ENCODE results near the gene ADAMTS2. TPM values are rescaled to one million over a fixed set of nuclear protein-coding genes. Genes with fewer than 3 reads are reported as not detected.

ADAMTS2 gene
- total RNA-seq, 1 donor from 2014 or later: 23.5 TPM

DNA sequence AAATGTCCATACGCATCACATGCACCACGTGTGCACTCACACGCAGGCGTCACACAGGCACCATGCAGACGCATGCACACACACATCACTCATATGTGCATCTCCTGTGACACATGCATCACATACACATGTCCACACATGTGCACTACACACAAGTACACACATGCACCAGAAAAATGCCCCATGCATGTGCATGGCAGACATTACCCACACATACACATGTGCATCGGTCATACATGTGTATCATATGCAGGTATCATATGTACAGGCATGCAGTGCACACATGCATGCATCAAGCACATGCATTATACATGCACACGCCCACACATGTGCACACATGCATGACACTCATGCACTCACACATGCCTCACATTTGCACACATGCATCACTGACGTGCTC, 26.1 kb downstream of the ADAMTS2 start:
- peak overlapping the region; percentile 80 for H3K4me3 Mint-ChIP-seq (ENCODE audit: unreplicated experiment)
- peak overlapping the region; percentile 95 for H3K27ac Mint-ChIP-seq (ENCODE audit: unreplicated experiment)
- peaks cover 19% of the 10 kb centered on the region for H3K27me3 Mint-ChIP-seq (ENCODE audit: unreplicated experiment)
- H3K4me1 Mint-ChIP-seq (ENCODE audit: low read depth, unreplicated experiment): peaks cover 52% of the 10 kb centered on the region
- H3K9me3 Mint-ChIP-seq (ENCODE audit: unreplicated experiment): peaks cover 22% of the 10 kb centered on the region
- peak; percentile 10 for DNase-seq
- TF ChIP-seq, protein P1, sequence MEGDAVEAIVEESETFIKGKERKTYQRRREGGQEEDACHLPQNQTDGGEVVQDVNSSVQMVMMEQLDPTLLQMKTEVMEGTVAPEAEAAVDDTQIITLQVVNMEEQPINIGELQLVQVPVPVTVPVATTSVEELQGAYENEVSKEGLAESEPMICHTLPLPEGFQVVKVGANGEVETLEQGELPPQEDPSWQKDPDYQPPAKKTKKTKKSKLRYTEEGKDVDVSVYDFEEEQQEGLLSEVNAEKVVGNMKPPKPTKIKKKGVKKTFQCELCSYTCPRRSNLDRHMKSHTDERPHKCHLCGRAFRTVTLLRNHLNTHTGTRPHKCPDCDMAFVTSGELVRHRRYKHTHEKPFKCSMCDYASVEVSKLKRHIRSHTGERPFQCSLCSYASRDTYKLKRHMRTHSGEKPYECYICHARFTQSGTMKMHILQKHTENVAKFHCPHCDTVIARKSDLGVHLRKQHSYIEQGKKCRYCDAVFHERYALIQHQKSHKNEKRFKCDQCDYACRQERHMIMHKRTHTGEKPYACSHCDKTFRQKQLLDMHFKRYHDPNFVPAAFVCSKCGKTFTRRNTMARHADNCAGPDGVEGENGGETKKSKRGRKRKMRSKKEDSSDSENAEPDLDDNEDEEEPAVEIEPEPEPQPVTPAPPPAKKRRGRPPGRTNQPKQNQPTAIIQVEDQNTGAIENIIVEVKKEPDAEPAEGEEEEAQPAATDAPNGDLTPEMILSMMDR (IDR thresholded peaks at IDR 0.05; ENCODE audit: partially characterized antibody, unreplicated experiment): no peak
- H3K36me3 Mint-ChIP-seq (ENCODE audit: unreplicated experiment): peaks cover 8% of the 10 kb centered on the region

DNA sequence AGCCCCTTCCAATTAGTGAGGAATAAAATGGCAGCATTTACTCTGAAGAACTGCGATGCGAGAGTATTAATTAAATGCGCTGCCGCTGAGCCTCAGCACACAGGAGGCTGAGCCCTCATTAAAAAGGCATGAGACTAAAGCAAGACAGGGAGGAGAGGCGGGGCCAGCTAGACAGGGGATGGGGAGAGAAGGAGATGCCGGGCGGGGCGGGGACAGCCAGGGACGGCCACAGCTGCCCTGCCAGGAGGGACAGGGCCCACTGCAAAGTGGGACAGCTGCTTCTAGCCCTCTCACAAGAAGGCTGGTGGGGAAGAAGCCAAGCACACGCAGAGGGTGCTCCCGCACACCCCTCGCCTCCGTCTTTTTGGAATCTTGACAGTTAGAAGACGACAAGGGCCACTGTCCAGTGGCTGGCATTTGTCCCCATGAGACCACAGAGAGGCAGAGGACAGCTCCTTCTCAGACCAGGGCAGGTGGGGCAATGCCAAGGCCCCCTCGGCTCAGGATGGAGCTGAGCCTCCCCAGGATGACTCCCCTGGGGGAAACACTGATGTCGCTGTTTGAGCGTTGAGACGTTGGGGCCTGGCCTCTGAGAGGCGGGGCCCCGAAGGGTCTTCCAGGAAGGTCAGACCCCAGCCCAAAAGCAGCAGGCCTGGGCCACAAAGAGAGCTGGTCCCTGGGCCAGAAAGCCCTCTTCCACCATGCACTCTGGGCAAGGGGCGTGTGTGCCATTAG, 26.9 kb downstream of the ADAMTS2 start:
- Mint-ChIP-seq H3K27ac (ENCODE audit: unreplicated experiment) (peak overlapping the region; percentile 95), H3K4me3 (ENCODE audit: unreplicated experiment) (peak overlapping the region; percentile 80), H3K36me3 (ENCODE audit: unreplicated experiment) (peaks cover 8% of the 10 kb centered on the region), H3K4me1 (ENCODE audit: low read depth, unreplicated experiment) (peaks cover 45% of the 10 kb centered on the region), H3K27me3 (ENCODE audit: unreplicated experiment) (peaks cover 17% of the 10 kb centered on the region), H3K9me3 (ENCODE audit: unreplicated experiment) (peaks cover 20% of the 10 kb centered on the region)
- TF ChIP-seq, protein P1 (IDR thresholded peaks at IDR 0.05; ENCODE audit: partially characterized antibody, unreplicated experiment): no peak
- peak; percentile 82 for DNase-seq

DNA sequence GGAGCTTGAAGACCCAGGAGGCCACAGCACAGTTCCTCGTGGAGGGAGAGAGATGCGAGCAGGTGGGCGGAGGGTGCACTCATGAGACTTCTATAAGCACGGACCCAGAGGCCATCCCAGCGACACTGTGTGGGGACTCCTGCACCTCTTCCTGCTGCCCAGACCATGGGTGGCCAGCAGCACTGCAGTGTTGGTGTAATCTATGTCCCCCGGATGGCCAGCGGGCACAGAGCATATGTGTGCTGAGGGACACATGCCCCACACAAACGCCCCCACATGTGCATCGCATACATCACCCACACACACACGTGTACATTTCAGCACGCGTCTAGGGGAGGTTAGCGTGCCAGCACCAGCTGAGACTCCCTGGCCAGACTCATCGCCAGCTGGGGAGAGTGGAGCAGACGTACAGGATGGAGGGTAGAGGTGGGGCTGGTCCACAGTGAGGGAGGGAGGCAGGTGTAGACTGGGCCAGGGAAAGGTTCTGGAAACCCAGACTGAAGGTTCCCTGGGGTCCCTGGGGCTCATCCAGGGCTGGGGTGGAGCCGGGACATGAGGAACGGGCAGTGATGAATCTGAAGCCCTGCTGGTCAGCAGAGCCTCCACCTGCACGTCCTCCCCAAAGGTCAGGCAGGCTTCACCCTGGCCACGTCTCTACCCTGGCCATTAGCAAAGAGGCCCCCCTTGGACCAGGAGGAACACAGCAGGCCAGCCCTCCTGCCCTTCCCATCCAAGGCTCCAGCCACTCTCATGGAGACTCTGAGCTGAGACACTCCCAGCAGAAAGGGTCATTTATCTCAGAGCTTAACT, 27.6 kb downstream of the ADAMTS2 start:
- TF ChIP-seq, protein P1 (IDR thresholded peaks at IDR 0.05; ENCODE audit: partially characterized antibody, unreplicated experiment): no peak
- Mint-ChIP-seq H3K27me3 (ENCODE audit: unreplicated experiment) (peaks cover 17% of the 10 kb centered on the region), H3K4me3 (ENCODE audit: unreplicated experiment) (peak overlapping the region; percentile 80), H3K36me3 (ENCODE audit: unreplicated experiment) (peaks cover 11% of the 10 kb centered on the region), H3K4me1 (ENCODE audit: low read depth, unreplicated experiment) (peaks cover 40% of the 10 kb centered on the region), H3K9me3 (ENCODE audit: unreplicated experiment) (peaks cover 24% of the 10 kb centered on the region), H3K27ac (ENCODE audit: unreplicated experiment) (peak overlapping the region; percentile 76)
- peak; percentile 38 for DNase-seq

DNA sequence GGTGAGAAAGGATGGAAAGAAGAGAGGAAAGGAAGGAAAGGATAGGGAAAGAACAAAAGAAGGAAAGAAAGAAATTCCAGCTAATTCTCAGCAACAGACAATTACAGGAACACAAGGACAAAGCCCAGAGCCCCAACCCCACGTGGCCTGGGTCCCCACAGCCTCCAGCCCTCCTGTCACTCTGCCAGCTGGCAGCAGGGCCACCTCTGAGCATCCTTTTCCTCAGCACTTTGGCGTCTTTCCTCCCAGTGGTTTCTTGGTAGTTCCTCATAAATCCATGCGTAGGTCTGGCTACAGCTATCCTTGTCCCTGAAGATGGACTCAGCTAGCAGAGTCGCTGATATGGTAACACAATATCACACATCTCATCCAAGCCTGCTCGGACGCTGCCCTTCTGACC, 28.3 kb downstream of the ADAMTS2 start:
- Mint-ChIP-seq H3K4me1 (ENCODE audit: low read depth, unreplicated experiment) (peaks cover 37% of the 10 kb centered on the region), H3K9me3 (ENCODE audit: unreplicated experiment) (peaks cover 27% of the 10 kb centered on the region), H3K27me3 (ENCODE audit: unreplicated experiment) (peaks cover 17% of the 10 kb centered on the region), H3K4me3 (ENCODE audit: unreplicated experiment) (peak overlapping the region; percentile 10), H3K36me3 (ENCODE audit: unreplicated experiment) (peaks cover 17% of the 10 kb centered on the region), H3K27ac (ENCODE audit: unreplicated experiment) (no peak overlapping the region)
- TF ChIP-seq, protein P1 (IDR thresholded peaks at IDR 0.05; ENCODE audit: partially characterized antibody, unreplicated experiment): no peak
- no peak for DNase-seq

Measured in glutamatergic neuron (in vitro differentiated cells).